IMR-90 (cell line): ENCODE measurements around the gene RAB1B. TPM values are rescaled to one million over a fixed set of nuclear protein-coding genes. Genes with fewer than 3 reads are reported as not detected.

Source experiments
- ATAC-seq: fragments of 200-7000 bp; cut with Tn5 transposase; 2 replicates; pipeline ENCODE4 v1.9.1; 2020; ENCODE audit warnings: low read depth, mild to moderate bottlenecking, moderate library complexity
- BruUV-seq: library from RNA; stranded (reverse); fragments of 400-500 nt; replicated peaks from 2 replicates; lab custom pipeline; 2021; lab: Mats Ljungman, UMichigan
- CTCF ChIA-PET: fragments of 300-600 bp; formaldehyde crosslinking; extraction: SDS; loops from one replicate; lab custom pipeline; 2021; ENCODE audit warnings: antibody characterized with exemption; lab: Yijun Ruan, JAX
- POLR2A ChIA-PET: fragments of 300-600 bp; sonication (Branson Sonifier 250); formaldehyde crosslinking; loops from one replicate; lab custom pipeline; 2022; ENCODE audit warnings: antibody characterized with exemption; ENCODE audit not compliant: unreplicated experiment; lab: Charles Lee
- DNase-seq: peaks from one replicate; pipeline ENCODE4 v3.0.0; 2013
- H2AFZ ChIP-seq: replicated peaks from 2 replicates; pipeline ENCODE3; 2013; ENCODE audit warnings: low read length, mild to moderate bottlenecking; ENCODE audit not compliant: poor library complexity
- H2AK5ac ChIP-seq: 2 replicates; pipeline ENCODE4 v1.6.1; 2013; ENCODE audit warnings: low read depth, low read length, inconsistent platforms
- H2AK9ac ChIP-seq: replicated peaks from 2 replicates; pipeline ENCODE3; 2013; ENCODE audit warnings: mild to moderate bottlenecking, low read depth, low read length, moderate library complexity; ENCODE audit not compliant: poor library complexity
- H2BK120ac ChIP-seq: 2 replicates; pipeline ENCODE4 v1.6.1; 2013; ENCODE audit warnings: low read depth, low read length, inconsistent platforms
- H2BK15ac ChIP-seq: 3 replicates; pipeline ENCODE4 v1.6.1; 2013; ENCODE audit warnings: low read depth, low read length, inconsistent platforms
- H2BK20ac ChIP-seq: 2 replicates; pipeline ENCODE4 v1.6.1; 2013; ENCODE audit warnings: low read depth, mild to moderate bottlenecking, inconsistent platforms, low read length, moderate library complexity
- H2BK5ac ChIP-seq: 2 replicates; pipeline ENCODE4 v1.6.1; 2013; ENCODE audit warnings: mild to moderate bottlenecking, low read depth, low read length, inconsistent platforms; ENCODE audit not compliant: poor library complexity, severe bottlenecking
- H3K14ac ChIP-seq: replicated peaks from 2 replicates; pipeline ENCODE4 v1.6.1; 2013; ENCODE audit warnings: low read depth, low read length, inconsistent platforms
- H3K18ac ChIP-seq: 2 replicates; pipeline ENCODE4 v1.6.1; 2013; ENCODE audit warnings: low read depth, low read length, control low read depth
- H3K23ac ChIP-seq: 2 replicates; pipeline ENCODE4 v1.6.1; 2013; ENCODE audit warnings: low read depth, low read length, inconsistent platforms
- H3K27ac ChIP-seq: 2 replicates; pipeline ENCODE4 v1.5.1; 2013; ENCODE audit warnings: mild to moderate bottlenecking, control low read depth, low read length; ENCODE audit not compliant: insufficient read depth
- H3K27me3 ChIP-seq: 2 replicates; pipeline ENCODE4 v1.6.1; 2013; ENCODE audit warnings: low read length; ENCODE audit not compliant: control insufficient read depth, insufficient read depth
- H3K36me3 ChIP-seq: 2 replicates; pipeline ENCODE4 v1.6.1; 2013; ENCODE audit warnings: low read length, mixed read lengths; ENCODE audit not compliant: control insufficient read depth, insufficient read depth
- H3K4ac ChIP-seq: 2 replicates; pipeline ENCODE4 v1.6.1; 2013; ENCODE audit warnings: low read depth, low read length, inconsistent platforms
- H3K4me1 ChIP-seq: 2 replicates; pipeline ENCODE4 v1.6.1; 2013; ENCODE audit warnings: low read length, mixed read lengths; ENCODE audit not compliant: control insufficient read depth, insufficient read depth
- H3K4me2 ChIP-seq: 2 replicates; pipeline ENCODE4 v1.6.1; 2013; ENCODE audit warnings: low read depth, mild to moderate bottlenecking, control low read depth, low read length, moderate library complexity
- H3K4me3 ChIP-seq: 2 replicates; pipeline ENCODE4 v1.5.1; 2013; ENCODE audit warnings: low read depth, mild to moderate bottlenecking, control low read depth, low read length, moderate library complexity; ENCODE audit not compliant: insufficient read depth
- H3K56ac ChIP-seq: 2 replicates; pipeline ENCODE4 v1.6.1; 2013; ENCODE audit warnings: low read length, inconsistent platforms; ENCODE audit not compliant: insufficient read depth; ENCODE audit errors: extremely low read depth
- H3K79me1 ChIP-seq, 2 experiments: 2 replicates each; pipeline ENCODE4 v1.6.1; 2013; ENCODE audit warnings: low read length in 2 of 2, inconsistent platforms in 1 of 2, low read depth in 1 of 2
- H3K9ac ChIP-seq: 2 replicates; pipeline ENCODE4 v1.6.1; 2013; ENCODE audit warnings: low read depth, low read length, control low read depth
- H3K9me1 ChIP-seq: 2 replicates; pipeline ENCODE4 v1.6.1; 2013; ENCODE audit warnings: low read length, inconsistent platforms; ENCODE audit not compliant: insufficient read depth
- H3K9me3 ChIP-seq: 2 replicates; pipeline ENCODE4 v1.6.1; 2013; ENCODE audit warnings: low read length; ENCODE audit not compliant: control insufficient read depth, insufficient read depth
- H4K20me1 ChIP-seq: 2 replicates; pipeline ENCODE4 v1.6.1; 2013; ENCODE audit warnings: low read length, inconsistent platforms; ENCODE audit not compliant: insufficient read depth
- H4K5ac ChIP-seq: 2 replicates; pipeline ENCODE4 v1.6.1; 2013; ENCODE audit warnings: mild to moderate bottlenecking, low read depth, low read length, control low read depth
- H4K8ac ChIP-seq, 2 experiments: 2 replicates each; pipeline ENCODE4 v1.6.1; 2013; ENCODE audit warnings: low read depth in 2 of 2, low read length in 2 of 2, control low read depth in 1 of 2, inconsistent platforms in 1 of 2
- H4K91ac ChIP-seq: 2 replicates; pipeline ENCODE4 v1.6.1; 2013; ENCODE audit warnings: low read depth, low read length, inconsistent platforms; ENCODE audit not compliant: insufficient read depth
- BHLHE40 ChIP-seq: fragments of 150-350 bp; IDR thresholded peaks from 2 replicates; pipeline ENCODE4 v1.6.1; 2016; ENCODE audit warnings: mild to moderate bottlenecking, low read depth, low read length
- WGBS, 2 experiments: methylation state at CpG; one replicate each; pipeline versions ENCODE4 v1.1.5 to v1.1.7; 2013; ENCODE audit warnings: missing lambda C conversion rate in 2 of 2; ENCODE audit not compliant: insufficient read length in 1 of 2; ENCODE audit errors: extremely low coverage in 2 of 2; 5-methylcytosine and 5-hydroxymethylcytosine counted together
- dilution Hi-C: fragments of 300-500 bp; cut with HindIII; formaldehyde crosslinking; loops from one replicate; pipeline ENCODE4 v1.14.3; 2018; ENCODE audit warnings: low sequenced_read_pairs; ENCODE audit not compliant: unreplicated experiment
- in situ Hi-C: fragments of 300-500 bp; cut with MboI; formaldehyde crosslinking; loops from 3 replicates; pipeline ENCODE4 v1.14.3; 2019; ENCODE audit warnings: low sequenced_read_pairs, inconsistent platforms, mixed read lengths
- intact Hi-C: fragments of 100-400 bp; cut with micrococcal nuclease; formaldehyde crosslinking; loops from 2 replicates; pipeline ENCODE4 v1.10.0; 2022
- polyA plus RNA-seq, 3 experiments: library from polyadenylated mRNA; depleted of rRNA; stranded (reverse); fragments of >200 nt; gene quantifications; 2 replicates each; pipeline ENCODE4 v1.2.3, GENCODE V29; 2012; ENCODE audit warnings: low replicate concordance in 1 of 3
- total RNA-seq: library from RNA; depleted of rRNA; stranded (reverse); fragments of >200 nt; gene quantifications from 2 replicates; pipeline ENCODE4 v1.2.3, GENCODE V29; 2012

RAB1B gene
- total and polyA plus RNA-seq, 2 of the 4 experiments (the other 2 are of a cell fraction) = 83.7 to 248 TPM

DNA sequence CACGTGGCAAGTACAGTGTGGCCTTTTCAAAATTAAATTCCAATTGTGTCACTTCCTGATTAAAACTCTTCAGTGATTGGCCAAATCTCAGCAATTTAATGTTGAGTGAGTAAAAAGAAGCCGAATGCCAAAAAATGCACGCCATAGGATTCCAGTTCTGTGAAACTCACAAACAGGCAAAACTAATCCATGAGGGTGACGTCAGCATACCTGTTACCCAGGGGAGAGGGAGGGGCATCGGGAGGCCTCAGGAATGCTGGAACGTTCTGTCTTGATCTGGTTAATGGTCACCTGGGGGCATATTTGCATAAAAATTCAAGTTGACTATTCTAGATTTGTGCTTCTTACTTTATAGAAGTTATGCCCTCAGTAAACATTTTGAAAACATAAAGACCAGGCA is 39.9 kb upstream of the RAB1B start:
- Histone ChIP-seq H3K4me2 (no peak overlapping the region), H4K20me1 (no peaks in the 10 kb centered on the region), H2AK9ac (no peak overlapping the region), H3K14ac (no peak overlapping the region), H3K4me3 (no peak overlapping the region), H2BK5ac (no peak overlapping the region), H3K27me3 (no peaks in the 10 kb centered on the region), H4K91ac (no peak overlapping the region), H2AFZ (no peak overlapping the region), H4K5ac (no peak overlapping the region), H4K8ac (no peak overlapping the region), H3K4ac (no peak overlapping the region), H2AK5ac (no peak overlapping the region), H2BK120ac (no peak overlapping the region), H2BK15ac (no peak overlapping the region), H3K23ac (no peak overlapping the region), H3K36me3 (peaks cover 48% of the 10 kb centered on the region), H3K9me3 (no peaks in the 10 kb centered on the region), H3K56ac (no peak overlapping the region), H2BK20ac (no peak overlapping the region), H3K9ac (no peak overlapping the region), H3K18ac (no peak overlapping the region), H3K9me1 (no peaks in the 10 kb centered on the region; the same call in 1 of the 2 replicates), H3K27ac (no peak overlapping the region), H3K79me1 (no peaks in the 10 kb centered on the region), H3K4me1 (no peaks in the 10 kb centered on the region)
- no peak for DNase-seq
- BruUV-seq = no TSS peak
- TF ChIP-seq BHLHE40 = no peak
- dilution Hi-C loops = no loop called here
- WGBS, 2 experiments = no CpG with 5 or more reads among the region's 6 CpGs
- ChIA-PET CTCF (no interaction called here), POLR2A (no interaction called here)
- intact Hi-C loops = no loop called here
- no peak for ATAC-seq
- in situ Hi-C loops = no loop called here
